Osteoblast (primary cell): Measurements from ENCODE around the gene MET. TPM values are rescaled to one million over a fixed set of nuclear protein-coding genes. Genes with fewer than 3 reads are reported as not detected.

Source experiments
- DNase-seq: peaks from one replicate; pipeline ENCODE4 v3.0.0; 2011; ENCODE audit warnings: low spot score, mixed read lengths; ENCODE audit not compliant: insufficient read length; ENCODE audit errors: missing footprints
- H2AFZ ChIP-seq: 2 replicates; pipeline ENCODE4 v1.6.0; 2011; ENCODE audit warnings: mild to moderate bottlenecking, low read length
- H3K27ac ChIP-seq: 2 replicates; pipeline ENCODE4 v1.5.1; 2011; ENCODE audit warnings: mild to moderate bottlenecking, low read depth, low read length, moderate library complexity
- H3K27me3 ChIP-seq: 2 replicates; pipeline ENCODE4 v1.6.0; 2012; ENCODE audit warnings: mild to moderate bottlenecking, control low read depth, inconsistent platforms, low read length, moderate library complexity; ENCODE audit not compliant: insufficient read depth
- H3K36me3 ChIP-seq: 2 replicates; pipeline ENCODE4 v1.5.1; 2011; ENCODE audit warnings: mild to moderate bottlenecking, low read length, control low read depth, moderate library complexity; ENCODE audit not compliant: insufficient read depth
- H3K4me1 ChIP-seq: 2 replicates; pipeline ENCODE4 v1.5.1; 2011; ENCODE audit warnings: mild to moderate bottlenecking, low read length, control low read depth, moderate library complexity; ENCODE audit not compliant: insufficient read depth
- H3K4me2 ChIP-seq: 2 replicates; pipeline ENCODE4 v1.6.0; 2011; ENCODE audit warnings: mild to moderate bottlenecking, low read length; ENCODE audit not compliant: insufficient read depth
- H3K4me3 ChIP-seq: fragments of 200-600 bp; sonication (generic); 3 replicates; pipeline ENCODE4 v1.5.1; 2012; ENCODE audit warnings: mild to moderate bottlenecking, low read length, inconsistent platforms; ENCODE audit not compliant: insufficient read depth
- H3K79me2 ChIP-seq: 2 replicates; pipeline ENCODE4 v1.6.0; 2012; ENCODE audit warnings: mild to moderate bottlenecking, low read length, control low read depth, inconsistent platforms; ENCODE audit not compliant: insufficient read depth
- H3K9me3 ChIP-seq: 2 replicates; pipeline ENCODE4 v1.5.1; 2011; ENCODE audit warnings: low read depth, low read length, control low read depth
- H4K20me1 ChIP-seq: 2 replicates; pipeline ENCODE4 v1.6.0; 2012; ENCODE audit warnings: mild to moderate bottlenecking, low read length, control low read depth; ENCODE audit not compliant: insufficient read depth
- total RNA-seq: library from RNA; depleted of rRNA; stranded (reverse); fragments of >200 nt; gene quantifications from 2 replicates; pipeline ENCODE4 v1.2.3, GENCODE V29; 2012
- TF ChIP-seq, protein P1 (sequence below): IDR thresholded peaks from 2 replicates; pipeline ENCODE4 v1.5.1; 2011; ENCODE audit warnings: mild to moderate bottlenecking, low read depth, low read length, moderate library complexity; ENCODE audit errors: extremely low read depth

The MET gene
- total RNA-seq, 1 donor: 55.0 TPM

DNA sequence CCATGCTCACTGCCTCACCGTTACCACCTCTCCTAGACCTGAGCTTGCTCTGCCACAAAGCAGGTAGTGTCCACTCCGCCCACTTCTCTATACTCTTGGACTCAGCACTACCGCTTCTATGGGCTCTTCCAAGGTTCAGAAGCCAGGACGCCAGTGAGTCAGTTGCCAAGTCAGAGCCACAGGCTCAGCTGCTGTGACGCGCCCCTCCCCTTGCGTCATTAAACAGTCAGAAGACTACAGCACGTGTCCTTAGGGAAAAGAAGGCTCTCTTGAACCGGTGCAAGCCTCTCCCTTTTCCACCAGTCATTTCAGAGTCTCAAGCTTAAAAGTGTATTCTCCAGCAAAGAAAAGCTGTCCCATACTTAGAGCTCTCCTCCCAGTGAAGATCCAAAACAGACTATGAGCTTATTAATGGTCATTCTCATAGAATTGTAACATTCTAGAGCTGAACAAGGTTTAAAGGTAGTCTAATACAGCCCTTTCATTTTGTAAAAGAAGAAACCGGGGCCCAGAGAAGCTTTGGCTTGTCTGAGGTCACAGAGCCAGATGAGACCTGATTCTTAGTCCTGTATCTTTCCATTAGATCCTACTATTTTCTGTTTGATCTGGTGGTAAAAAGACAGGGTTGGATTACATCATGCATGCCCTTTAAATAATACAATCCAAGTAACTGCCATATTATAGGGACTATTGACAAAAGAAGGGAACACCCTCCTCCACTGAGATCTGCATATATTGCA, 40.9 kb upstream of the MET start:
- peak; percentile 88 for DNase-seq
- Histone ChIP-seq H4K20me1 (no peaks in the 10 kb centered on the region), H3K4me2 (peak overlapping the region; percentile 44), H3K4me3 (no peak overlapping the region), H3K27ac (peak overlapping the region; percentile 80), H2AFZ (peak overlapping the region; percentile 80), H3K36me3 (no peaks in the 10 kb centered on the region), H3K79me2 (no peaks in the 10 kb centered on the region), H3K4me1 (peaks cover 33% of the 10 kb centered on the region), H3K9me3 (no peaks in the 10 kb centered on the region), H3K27me3 (no peaks in the 10 kb centered on the region)
- TF ChIP-seq, protein P1, sequence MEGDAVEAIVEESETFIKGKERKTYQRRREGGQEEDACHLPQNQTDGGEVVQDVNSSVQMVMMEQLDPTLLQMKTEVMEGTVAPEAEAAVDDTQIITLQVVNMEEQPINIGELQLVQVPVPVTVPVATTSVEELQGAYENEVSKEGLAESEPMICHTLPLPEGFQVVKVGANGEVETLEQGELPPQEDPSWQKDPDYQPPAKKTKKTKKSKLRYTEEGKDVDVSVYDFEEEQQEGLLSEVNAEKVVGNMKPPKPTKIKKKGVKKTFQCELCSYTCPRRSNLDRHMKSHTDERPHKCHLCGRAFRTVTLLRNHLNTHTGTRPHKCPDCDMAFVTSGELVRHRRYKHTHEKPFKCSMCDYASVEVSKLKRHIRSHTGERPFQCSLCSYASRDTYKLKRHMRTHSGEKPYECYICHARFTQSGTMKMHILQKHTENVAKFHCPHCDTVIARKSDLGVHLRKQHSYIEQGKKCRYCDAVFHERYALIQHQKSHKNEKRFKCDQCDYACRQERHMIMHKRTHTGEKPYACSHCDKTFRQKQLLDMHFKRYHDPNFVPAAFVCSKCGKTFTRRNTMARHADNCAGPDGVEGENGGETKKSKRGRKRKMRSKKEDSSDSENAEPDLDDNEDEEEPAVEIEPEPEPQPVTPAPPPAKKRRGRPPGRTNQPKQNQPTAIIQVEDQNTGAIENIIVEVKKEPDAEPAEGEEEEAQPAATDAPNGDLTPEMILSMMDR: no peak

DNA sequence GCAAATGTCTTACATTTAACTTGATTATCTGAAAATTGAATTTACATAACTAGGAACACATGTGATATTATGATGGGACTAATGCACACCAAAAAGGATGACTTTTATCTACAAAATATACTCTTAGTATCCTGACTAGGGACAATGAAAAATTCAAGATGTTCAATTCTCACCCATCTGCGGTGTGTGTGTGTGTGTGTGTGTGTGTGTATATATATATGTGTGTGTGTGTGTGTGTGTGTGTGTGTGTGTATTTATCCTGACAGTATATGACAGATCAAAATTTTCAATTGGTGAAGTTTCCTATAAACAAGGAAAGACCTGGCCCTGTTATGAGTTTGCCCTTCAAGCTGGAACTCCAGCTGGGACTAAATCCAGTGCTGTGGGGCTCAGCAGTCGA, 40.3 kb upstream of the MET start:
- peak overlapping the region; percentile 17 for H2AFZ ChIP-seq
- H3K4me3 ChIP-seq: no peak overlapping the region
- H3K4me2 ChIP-seq: no peak overlapping the region
- no peaks in the 10 kb centered on the region for H3K36me3 ChIP-seq
- H3K79me2 ChIP-seq: no peaks in the 10 kb centered on the region
- no peak for DNase-seq
- no peaks in the 10 kb centered on the region for H3K27me3 ChIP-seq
- peak overlapping the region; percentile 80 for H3K27ac ChIP-seq
- TF ChIP-seq, protein P1: no peak
- H3K4me1 ChIP-seq: peaks cover 33% of the 10 kb centered on the region
- no peaks in the 10 kb centered on the region for H3K9me3 ChIP-seq
- no peaks in the 10 kb centered on the region for H4K20me1 ChIP-seq

DNA sequence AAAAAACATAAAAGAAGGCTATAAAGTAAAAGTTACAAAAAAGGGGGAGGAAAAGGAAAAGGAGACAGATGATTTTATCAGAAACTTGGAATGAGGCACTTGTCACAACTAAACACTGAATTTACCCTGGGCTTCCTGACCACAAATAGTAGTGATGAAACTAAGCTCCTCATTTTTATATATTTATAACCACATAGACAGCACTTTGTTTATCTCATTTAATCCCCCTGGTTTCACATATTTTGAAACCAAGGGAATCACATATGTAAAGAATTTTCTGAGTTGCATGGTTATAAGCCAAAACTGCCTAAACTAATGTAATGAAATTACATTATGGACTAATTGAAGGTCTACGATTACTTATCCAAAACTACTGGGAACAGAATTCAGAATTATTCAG, 39.6 kb upstream of the MET start:
- no peak overlapping the region for H3K4me2 ChIP-seq
- TF ChIP-seq, protein P1: no peak

DNA sequence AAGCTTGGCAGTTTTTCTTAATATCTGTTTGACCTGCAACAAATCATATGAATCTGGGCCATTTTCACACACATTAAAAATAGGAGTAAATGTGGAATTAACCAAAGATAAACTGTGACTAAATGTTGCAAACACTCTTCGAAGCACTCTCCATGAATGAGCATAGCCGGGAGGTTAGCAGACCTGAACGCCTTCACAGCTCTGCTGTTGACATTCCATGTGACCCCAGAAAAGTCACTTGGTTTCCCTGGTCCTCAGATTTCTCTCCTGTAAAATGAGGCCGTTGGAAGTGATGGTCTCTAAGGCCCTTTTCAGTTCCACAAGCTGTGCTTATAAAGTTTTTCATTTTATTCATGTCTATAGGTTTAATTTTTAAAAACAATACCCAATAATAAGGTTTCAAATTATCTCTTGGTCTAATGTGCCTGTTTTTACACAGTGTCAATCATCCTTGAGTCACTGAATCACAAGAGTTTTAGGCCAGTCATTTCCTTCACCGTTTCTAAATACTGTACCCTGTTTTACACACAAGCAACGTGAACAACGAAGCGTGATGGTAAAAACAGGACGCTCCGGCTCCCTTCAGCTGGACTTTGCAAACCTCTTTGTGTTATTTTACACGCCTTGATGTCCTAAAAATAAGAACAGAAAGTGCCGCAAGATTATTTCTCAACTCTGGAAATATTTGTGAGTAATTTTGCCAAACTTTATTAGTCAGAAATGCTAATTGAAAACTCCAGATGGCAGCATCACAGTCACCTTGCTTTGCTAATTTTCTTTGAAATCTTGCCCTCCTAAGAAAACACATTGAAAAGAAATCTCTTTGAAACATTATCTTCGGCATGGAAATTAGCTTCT, 38.6 kb upstream of the MET start:
- DNase-seq: peak; percentile 61
- Histone ChIP-seq H3K4me3 (peak overlapping the region; percentile 34), H2AFZ (peak overlapping the region; percentile 81), H3K36me3 (no peaks in the 10 kb centered on the region), H3K4me1 (peaks cover 33% of the 10 kb centered on the region), H3K79me2 (no peaks in the 10 kb centered on the region), H4K20me1 (no peaks in the 10 kb centered on the region), H3K4me2 (peak overlapping the region; percentile 64), H3K9me3 (no peaks in the 10 kb centered on the region), H3K27me3 (no peaks in the 10 kb centered on the region), H3K27ac (peak overlapping the region; percentile 47)
- TF ChIP-seq, protein P1: peak; percentile 19

More for the DNA sequence above, 39.6 kb upstream of the MET start:
- no peak overlapping the region for H2AFZ ChIP-seq
- H3K36me3 ChIP-seq: no peaks in the 10 kb centered on the region
- peaks cover 33% of the 10 kb centered on the region for H3K4me1 ChIP-seq
- H3K4me3 ChIP-seq: no peak overlapping the region
- H3K79me2 ChIP-seq: no peaks in the 10 kb centered on the region
- DNase-seq: no peak
- no peaks in the 10 kb centered on the region for H3K9me3 ChIP-seq
- no peaks in the 10 kb centered on the region for H4K20me1 ChIP-seq
- H3K27ac ChIP-seq: no peak overlapping the region
- H3K27me3 ChIP-seq: no peaks in the 10 kb centered on the region
